ENCODE data around the gene ADK. TPM values are rescaled to one million over a fixed set of nuclear protein-coding genes. Genes with fewer than 3 reads are reported as not detected.

The ADK gene
- polyA plus RNA-seq, 1 donor (not counting 4 experiments of a cell fraction or from before 2014, with no cell fraction given), result 139 TPM

- Histone ChIP-seq H2AFZ (ENCODE audit: control insufficient read depth, low read length) (no peak overlapping the region), H3K4me2 (ENCODE audit: control insufficient read depth, extremely low read depth, insufficient read depth, low read depth, low read length) (no peak overlapping the region), H4K20me1 (ENCODE audit: control insufficient read depth, extremely low read depth, insufficient read depth, low read length) (no peaks in the 10 kb centered on the region), H3K9me1 (ENCODE audit: control insufficient read depth, extremely low read depth, insufficient read depth, low read length) (no peaks in the 10 kb centered on the region), H3K79me2 (ENCODE audit: control insufficient read depth, insufficient read depth, low read length) (no peaks in the 10 kb centered on the region), H3K4me1 (ENCODE audit: control insufficient read depth, extremely low read depth, insufficient read depth, low read length) (no peaks in the 10 kb centered on the region), H3K9me3 (ENCODE audit: control insufficient read depth, low read depth, low read length) (no peaks in the 10 kb centered on the region), H3K36me3 (ENCODE audit: control insufficient read depth in 2 of 2, extremely low read depth in 1 of 2, insufficient read depth in 2 of 2, low read length in 2 of 2) (no peaks in the 10 kb centered on the region), H3K27me3 (ENCODE audit: control insufficient read depth, extremely low read depth, insufficient read depth, low read length) (peaks cover 4% of the 10 kb centered on the region), H3K4me3 (ENCODE audit: control insufficient read depth in 2 of 3, extremely low read depth in 1 of 3, insufficient read depth in 2 of 3, low read depth in 1 of 3, low read length in 3 of 3) (no peak overlapping the region), H3K27ac (ENCODE audit: control insufficient read depth, insufficient read depth, low read length) (no peak overlapping the region), H3K9ac (ENCODE audit: control insufficient read depth, extremely low read depth, insufficient read depth, low read length) (no peak overlapping the region)
- TF ChIP-seq EZH2 (IDR thresholded peaks at IDR 0.05; ENCODE audit: low read length), result no peak
- no peak for TF ChIP-seq CTCF (optimal IDR thresholded peaks at IDR 0.05 in 1 of 3, IDR thresholded peaks at IDR 0.05 in 1 of 3, conservative IDR thresholded peaks at IDR 0.05 in 1 of 3; ENCODE audit: extremely low read depth in 1 of 3, insufficient read depth in 2 of 3, low read length in 3 of 3)
- no peak for DNase-seq (ENCODE audit: low read depth, low spot score)
- no peak for FAIRE-seq
- dilution Hi-C loops (cut with MboI; ENCODE audit: extremely low pct_ligation_motif_present, low sequenced_read_pairs), result no loop called here
These were observed 604.3 kb downstream of the ADK start for GRCh38 chr10:74755273-74755672.

Small RNA genes within 50 kb of the gene (small RNA-seq; reads per million reads assigned to genes)
- gene RF00019 (ENCODE audit: insufficient read length in 3 of 3, low read depth in 3 of 3, low replicate concordance in 1 of 3), result 0 reads per million in 3 experiments
- gene TIMM9P1 (ENCODE audit: insufficient read length in 3 of 3, low read depth in 3 of 3, low replicate concordance in 1 of 3), result 0 reads per million in 3 experiments

Other genes with a start within 250 kb of the ADK start
- gene PLAU, start 240.1 kb upstream of the ADK start, polyA plus RNA-seq, result 201 to 814 TPM (median 262 TPM) in 3 replicates
- 92.1 to 106 TPM (median 102 TPM) in 3 replicates for gene VCL, start 153.1 kb upstream of the ADK start, polyA plus RNA-seq
- 37.1 to 53.5 TPM (median 44.1 TPM) in 3 replicates for gene AP3M1, start 393 bp upstream of the ADK start, polyA plus RNA-seq